SIG-M5 treated with dmso at 0.1 percent for 504 hours (cell line): ENCODE measurements around the gene MINAR2.

Experiments
- DNase-seq: peaks from one replicate; lab custom pipeline; 2025; ENCODE audit not compliant: unreplicated experiment; lab: John Stamatoyannopoulos, UW

MINAR2 gene, protein sequence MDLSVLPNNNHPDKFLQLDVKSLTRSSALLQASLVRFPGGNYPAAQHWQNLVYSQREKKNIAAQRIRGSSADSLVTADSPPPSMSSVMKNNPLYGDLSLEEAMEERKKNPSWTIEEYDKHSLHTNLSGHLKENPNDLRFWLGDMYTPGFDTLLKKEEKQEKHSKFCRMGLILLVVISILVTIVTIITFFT

DNA sequence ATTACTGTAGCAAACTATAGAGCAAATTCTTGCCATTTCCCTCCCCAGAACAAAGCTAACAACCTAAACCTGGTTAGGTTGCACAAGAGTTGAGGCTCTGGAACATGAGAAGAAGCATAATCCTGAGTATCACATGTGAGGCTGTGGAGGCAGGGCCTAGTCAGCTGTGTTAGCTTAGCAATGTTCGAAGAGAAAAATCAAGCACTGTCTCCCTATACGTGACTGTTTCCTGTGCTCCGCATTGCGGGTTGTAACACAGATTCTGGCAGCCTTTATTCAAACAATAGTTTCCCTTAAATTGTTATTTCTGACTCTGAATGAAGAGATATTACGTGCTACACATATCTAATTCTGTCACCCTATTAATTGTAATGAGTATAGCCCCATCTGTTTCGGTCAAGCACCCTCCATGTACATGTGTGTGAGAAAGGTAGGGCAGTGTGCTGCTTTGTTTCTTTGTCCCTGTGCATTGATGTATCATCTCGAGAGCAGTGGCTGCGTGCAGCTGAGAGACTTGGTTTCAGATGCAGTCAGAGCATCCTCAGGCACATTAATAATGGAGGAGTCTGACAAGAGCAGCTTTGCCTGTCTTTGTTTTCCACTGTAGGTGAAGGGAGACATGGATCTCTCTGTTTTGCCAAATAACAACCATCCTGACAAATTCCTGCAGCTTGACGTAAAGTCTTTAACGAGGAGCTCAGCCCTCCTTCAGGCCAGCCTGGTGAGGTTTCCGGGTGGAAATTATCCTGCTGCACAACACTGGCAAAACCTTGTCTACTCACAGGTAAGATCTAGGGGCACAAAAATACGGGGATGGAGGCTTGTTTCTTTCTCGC, at the start of gene MINAR2:
MINAR2 (plus strand) TSS at position 523 of the 836 bp plus-strand sequence; CDS start at position 620, 97 bp downstream.
- DNase-seq, result no peak

- DNase-seq, result no peak
These were observed 49.2 kb upstream of the MINAR2 start for GRCh38 chr5:129698661-129699060.

DNA sequence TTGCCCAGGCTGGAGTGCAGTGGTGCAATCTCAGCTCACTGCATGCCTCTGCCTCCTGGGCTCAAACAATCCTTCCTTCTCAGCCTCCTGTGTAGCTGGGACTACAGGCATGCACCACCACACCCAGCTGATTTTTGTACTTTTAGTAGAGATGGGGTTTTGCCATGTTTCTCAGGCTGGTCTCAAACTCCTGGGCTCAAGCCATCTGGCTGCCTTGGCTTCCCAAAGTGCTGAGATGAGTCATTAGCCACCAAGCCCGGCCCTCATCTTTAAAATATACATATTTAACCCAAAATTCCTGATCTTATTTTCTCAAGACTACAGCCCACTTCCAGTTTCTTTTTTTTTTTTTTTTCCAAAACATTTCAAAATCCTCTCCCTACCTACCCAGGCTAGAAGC, 31.7 kb upstream of the MINAR2 start:
- DNase-seq, result no peak

- no peak for DNase-seq
These were observed 31.2 kb upstream of the MINAR2 start for GRCh38 chr5:129716651-129717050.

DNA sequence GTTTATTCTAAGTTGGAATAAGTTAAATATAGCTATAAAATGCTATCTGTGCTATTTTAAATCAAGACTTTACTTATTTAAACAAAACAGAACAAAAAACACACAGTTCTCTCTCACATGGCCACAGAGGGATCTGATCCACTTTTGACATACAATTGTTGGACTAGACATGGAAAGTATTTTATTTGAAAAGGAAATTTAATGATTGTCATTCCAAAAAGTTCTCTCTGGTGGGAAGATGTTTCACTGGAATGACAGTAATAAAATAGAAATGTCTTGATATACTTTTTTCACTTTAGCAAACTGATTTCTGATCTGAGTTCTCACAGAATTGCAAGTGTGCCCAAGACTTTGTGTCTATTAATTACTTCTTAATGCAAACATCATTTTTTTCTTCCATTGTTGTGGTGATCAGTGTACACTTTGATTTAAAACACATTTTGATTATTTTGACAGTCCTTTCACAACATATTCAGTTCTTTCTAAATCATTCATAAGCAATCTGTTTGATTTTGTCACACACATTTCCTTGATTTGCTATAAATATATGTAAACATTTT, 30.1 kb upstream of the MINAR2 start:
- DNase-seq, result no peak

GRCh38 chr5:129718471-129719090, 29.3 kb upstream of the MINAR2 start:
- no peak for DNase-seq

DNA sequence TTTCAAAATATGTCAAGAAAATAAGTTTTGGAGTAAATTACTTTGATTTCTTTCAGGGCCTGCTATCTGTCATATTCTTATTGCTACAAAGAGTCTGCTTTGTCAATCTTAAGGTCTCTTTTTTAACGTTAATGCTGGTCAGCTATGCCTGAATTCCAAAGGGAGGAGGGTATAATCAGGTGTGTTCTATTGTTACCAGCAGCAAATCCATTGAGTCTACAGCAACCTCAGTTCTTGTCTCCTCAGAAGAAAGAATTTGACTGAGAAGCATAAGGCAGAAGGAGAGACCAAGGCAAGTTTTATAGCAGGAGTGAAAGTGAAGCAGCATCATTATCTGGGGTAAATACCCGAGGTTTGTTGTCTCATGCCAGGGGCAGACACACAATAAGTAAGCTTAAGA, 23.7 kb upstream of the MINAR2 start:
- no peak for DNase-seq

GRCh38 chr5:129724647-129725046, 23.2 kb upstream of the MINAR2 start:
- no peak for DNase-seq

DNA sequence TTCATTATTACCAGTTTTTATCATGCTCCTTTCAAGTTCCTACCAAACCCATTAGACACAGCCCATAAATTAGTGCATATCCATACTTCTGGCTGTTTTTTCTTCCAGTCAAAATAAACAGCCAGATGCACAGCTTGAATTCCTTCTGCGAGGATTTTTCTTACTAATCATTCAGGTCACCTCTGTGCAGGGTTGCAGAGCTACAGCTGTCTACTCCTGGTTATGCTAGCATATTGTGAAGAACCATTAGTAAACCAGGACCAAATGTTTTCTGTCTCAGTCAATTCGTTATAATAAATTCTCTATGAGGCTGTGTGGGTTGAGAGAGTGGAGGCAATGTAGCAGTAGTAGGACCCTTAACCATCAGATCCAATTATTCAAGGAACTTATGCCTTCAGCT, 8.1 kb upstream of the MINAR2 start:
- no peak for DNase-seq

DNA sequence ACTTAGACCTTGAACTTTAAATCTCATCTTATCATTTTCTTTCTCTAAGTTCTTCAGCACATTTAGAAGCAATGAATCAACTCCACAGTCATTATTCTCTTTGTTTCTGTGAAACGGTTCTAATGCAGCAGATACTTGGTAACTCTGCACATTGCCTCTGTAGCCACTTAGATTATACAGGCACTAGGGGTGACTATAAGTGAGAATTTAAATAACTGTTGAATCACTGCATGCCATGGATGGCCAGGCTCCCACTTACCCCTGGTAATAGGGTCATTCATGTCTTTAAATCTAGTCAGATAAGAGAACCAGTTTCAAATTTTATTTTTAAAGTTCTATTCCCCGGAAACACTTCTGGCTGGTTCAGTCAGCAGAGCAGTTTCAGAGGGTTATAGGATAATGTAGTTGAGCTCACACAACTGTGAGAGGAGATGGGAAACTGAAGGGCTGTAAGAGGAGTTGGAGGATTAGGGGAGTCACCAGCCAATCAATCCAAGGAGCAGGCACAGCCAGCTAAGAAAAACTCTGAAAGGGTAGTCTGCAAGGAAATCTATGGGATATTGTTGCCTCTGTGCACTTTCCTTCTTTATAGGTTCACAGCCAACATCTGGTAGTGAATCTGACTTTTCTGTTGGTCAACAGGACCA, 4.2 kb upstream of the MINAR2 start:
- DNase-seq, result no peak

- no peak for DNase-seq
These were observed 1.9 kb upstream of the MINAR2 start for GRCh38 chr5:129745997-129746396.

DNA sequence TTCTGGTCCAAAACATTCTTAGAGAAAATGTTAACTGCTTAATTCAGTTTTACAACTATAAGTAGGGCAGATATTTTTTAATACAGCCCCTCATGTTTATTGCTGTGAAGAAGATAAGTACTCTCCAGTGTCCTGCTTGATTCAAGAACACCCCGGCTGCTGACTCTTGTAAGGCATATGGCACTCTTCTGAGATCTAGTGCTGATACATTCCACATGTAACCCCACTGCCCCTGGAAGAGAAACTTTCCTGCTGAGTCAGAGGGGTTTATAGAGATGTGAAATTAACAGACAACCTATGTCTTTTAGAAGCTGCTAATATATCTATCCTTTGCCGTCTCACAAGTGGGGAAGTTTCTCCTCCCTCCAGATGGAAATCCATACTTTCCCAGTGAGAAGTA, 1.0 kb upstream of the MINAR2 start:
- DNase-seq, result no peak

- DNase-seq, result no peak
These were observed 1.3 kb downstream of the MINAR2 start for GRCh38 chr5:129748913-129749880.

GRCh38 chr5:129760636-129761325, 12.9 kb downstream of the MINAR2 start:
- DNase-seq, result no peak

DNA sequence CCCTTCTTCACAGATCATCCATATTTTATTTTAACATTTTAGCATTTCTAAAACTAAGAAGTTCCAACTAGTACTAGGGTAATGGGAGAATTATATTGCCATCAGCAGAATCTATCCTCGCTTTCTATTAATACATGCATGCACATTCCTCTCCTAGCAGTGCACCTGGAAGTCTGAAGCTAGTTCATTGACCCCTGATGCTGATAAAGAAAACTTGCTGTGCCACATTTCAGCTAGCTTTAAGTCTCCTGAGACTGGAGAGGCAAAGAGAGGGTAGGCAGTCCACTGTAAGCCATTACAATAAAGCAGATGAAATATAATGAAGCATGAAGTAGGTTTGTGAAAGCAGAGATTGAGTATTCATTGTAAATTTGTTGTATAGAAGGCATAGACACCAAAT, 15.8 kb downstream of the MINAR2 start:
- DNase-seq, result no peak

DNA sequence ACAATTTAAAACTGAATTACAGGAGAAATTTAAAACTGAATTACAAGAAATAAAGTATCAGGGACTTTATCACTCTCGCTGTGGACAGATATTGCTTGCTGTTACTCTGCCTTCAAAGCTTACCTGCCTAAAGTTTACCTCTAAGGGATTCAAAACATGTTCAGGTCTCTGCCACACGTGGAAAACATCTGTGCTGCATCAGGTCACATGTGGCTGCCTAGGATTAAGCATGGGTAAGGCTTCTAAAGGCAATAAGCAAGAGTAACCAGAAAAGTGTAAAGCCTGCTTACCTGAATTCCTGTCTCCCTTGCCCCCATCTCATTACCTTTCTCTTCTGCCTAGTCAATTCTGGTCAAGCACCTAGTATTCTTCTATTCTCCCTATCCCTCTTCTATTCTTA, 18.9 kb downstream of the MINAR2 start:
- no peak for DNase-seq

DNA sequence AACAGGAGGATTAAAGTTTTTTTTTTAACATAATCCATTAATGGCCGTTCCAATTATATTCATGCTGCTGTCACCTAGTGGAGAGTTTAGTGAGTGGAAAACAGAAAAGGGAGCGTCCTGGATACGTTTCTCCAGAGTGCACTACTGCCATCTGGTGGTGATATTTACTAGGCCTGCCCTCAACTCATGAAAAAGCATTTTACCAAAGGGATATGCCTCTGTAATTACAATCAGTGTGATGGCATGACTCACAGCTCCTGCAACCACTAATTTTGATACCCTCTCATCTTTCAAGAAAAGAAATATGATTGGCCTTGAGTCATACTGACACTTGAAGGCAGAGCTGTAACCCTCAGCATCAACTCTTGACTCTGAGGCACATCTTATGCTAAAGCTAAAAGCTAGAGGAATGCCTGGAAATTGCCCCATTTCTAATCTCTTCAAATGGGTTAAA, 20.1 kb downstream of the MINAR2 start:
- DNase-seq, result peak; percentile 91

- no peak for DNase-seq
These were observed 20.8 kb downstream of the MINAR2 start for GRCh38 chr5:129768735-129769134.

GRCh38 chr5:129770024-129770820, 22.3 kb downstream of the MINAR2 start:
- DNase-seq, result no peak
